Muscle layer of colon (tissue), 2 donors: ENCODE measurements around the gene FBLN5.
"Not testable (repeated sequence)": the region's sequence is repeated elsewhere in the genome, so short reads cannot be mapped to it uniquely, and the experiment has no call there.

ENCODE experiments used
- H3K27ac ChIP-seq: one replicate; pipeline ENCODE4 v1.7.0; 2013; ENCODE audit warnings: low read depth, mild to moderate bottlenecking, low read length, moderate library complexity
- H3K27me3 ChIP-seq, 2 donors: one replicate each; pipeline ENCODE4 v1.7.0; 2013; ENCODE audit warnings: low read length in 2 of 2, mild to moderate bottlenecking in 2 of 2; ENCODE audit not compliant: insufficient read depth in 2 of 2, control insufficient read depth in 1 of 2
- H3K36me3 ChIP-seq: one replicate; pipeline ENCODE4 v1.7.0; 2013; ENCODE audit warnings: mild to moderate bottlenecking, low read length; ENCODE audit not compliant: insufficient read depth
- H3K4me1 ChIP-seq: one replicate; pipeline ENCODE4 v1.7.0; 2013; ENCODE audit warnings: mild to moderate bottlenecking, low read length; ENCODE audit not compliant: insufficient read depth
- H3K4me3 ChIP-seq, 2 donors: one replicate each; pipeline ENCODE4 v1.7.0; 2013; ENCODE audit warnings: low read length in 2 of 2, low read depth in 1 of 2, mild to moderate bottlenecking in 1 of 2, moderate library complexity in 1 of 2
- H3K9ac ChIP-seq: one replicate; pipeline ENCODE4 v1.7.0; 2013; ENCODE audit warnings: low read length
- H3K9me3 ChIP-seq: one replicate; pipeline ENCODE4 v1.7.0; 2013; ENCODE audit warnings: mild to moderate bottlenecking, low read length
- donor health status: abdominal sarcoma.
- donor health status: Adenocarcinoma of cecum.

FBLN5 gene

DNA sequence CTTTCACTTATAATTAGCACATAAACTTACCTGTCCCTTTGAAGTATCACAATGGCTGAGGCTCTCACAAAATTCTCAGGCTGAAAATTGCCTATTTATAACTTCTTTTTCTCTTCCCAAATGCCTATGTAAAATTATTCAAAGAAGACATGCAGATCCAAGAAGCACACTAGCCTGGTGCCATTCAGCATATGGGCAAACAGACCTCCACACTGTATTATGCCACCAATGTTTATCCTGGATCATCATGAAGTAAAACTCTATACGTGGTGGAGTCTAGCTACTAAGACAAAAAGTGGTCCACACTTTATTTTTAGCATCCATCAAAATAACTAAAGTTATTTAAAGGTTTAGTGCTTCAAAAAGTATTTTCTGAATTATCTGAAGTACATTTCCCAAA, 95.9 kb downstream of the FBLN5 start:
- H3K27ac ChIP-seq, result no peak overlapping the region
- no peak overlapping the region for H3K9ac ChIP-seq

DNA sequence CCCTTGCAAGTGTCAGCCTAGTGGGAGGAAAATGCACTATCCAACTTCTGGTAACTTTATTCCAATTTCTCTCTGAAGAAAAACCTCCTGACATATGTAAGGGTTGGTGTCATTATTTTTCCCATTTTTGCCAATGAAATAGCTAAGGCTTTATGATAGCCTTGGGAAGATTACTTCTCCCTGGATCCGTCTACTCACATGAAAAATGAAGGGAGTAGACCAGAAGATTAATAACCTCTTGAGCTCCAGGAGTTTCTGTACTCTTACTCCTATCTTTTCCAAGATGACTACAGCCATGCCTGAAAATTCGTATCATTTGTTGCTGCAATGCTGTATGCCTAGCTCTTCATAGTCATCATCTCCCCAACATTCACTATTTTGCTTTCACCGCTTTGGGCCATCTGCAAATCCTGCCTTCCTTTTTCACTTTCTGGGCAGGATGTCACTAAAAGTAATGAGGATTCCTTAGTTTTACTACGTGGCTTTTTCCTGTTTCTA, 98.9 kb downstream of the FBLN5 start:
- Histone ChIP-seq H3K4me3 (no peak overlapping the region), H3K27ac (no peak overlapping the region), H3K4me1 (peaks cover 6% of the 10 kb centered on the region), H3K9ac (no peak overlapping the region), H3K9me3 (no peaks in the 10 kb centered on the region), H3K36me3 (no peaks in the 10 kb centered on the region), H3K27me3 (no peaks in the 10 kb centered on the region)

More for the DNA sequence above, 95.9 kb downstream of the FBLN5 start:
- no peaks in the 10 kb centered on the region for H3K27me3 ChIP-seq
- peaks cover 11% of the 10 kb centered on the region for H3K4me1 ChIP-seq
- no peak overlapping the region for H3K4me3 ChIP-seq
- no peaks in the 10 kb centered on the region for H3K9me3 ChIP-seq
- no peaks in the 10 kb centered on the region for H3K36me3 ChIP-seq

DNA sequence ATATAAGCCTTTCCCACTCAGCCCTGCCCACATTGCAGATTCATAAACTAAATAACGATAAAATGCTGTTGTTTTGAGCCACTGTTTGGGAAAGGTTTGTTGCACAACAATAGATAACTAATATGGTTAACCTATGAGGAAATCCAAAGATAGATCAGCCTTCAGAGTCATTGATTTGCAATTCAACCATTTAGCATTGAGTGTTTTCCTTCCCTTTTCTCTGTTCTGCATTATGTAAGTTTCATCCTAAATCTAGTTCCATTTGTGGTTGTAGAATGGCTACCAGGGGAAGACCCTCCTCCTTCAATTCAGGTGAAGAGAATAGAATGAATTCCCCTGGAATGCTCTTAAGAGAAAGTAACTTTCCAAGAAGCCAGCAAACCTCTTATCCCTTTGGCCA, 99.8 kb downstream of the FBLN5 start:
- H3K4me3 ChIP-seq, result no peak overlapping the region
- H3K27me3 ChIP-seq, result no peaks in the 10 kb centered on the region
- H3K4me1 ChIP-seq, result no peaks in the 10 kb centered on the region
- no peaks in the 10 kb centered on the region for H3K9me3 ChIP-seq
- H3K9ac ChIP-seq, result no peak overlapping the region
- no peak overlapping the region for H3K27ac ChIP-seq
- H3K36me3 ChIP-seq, result no peaks in the 10 kb centered on the region

DNA sequence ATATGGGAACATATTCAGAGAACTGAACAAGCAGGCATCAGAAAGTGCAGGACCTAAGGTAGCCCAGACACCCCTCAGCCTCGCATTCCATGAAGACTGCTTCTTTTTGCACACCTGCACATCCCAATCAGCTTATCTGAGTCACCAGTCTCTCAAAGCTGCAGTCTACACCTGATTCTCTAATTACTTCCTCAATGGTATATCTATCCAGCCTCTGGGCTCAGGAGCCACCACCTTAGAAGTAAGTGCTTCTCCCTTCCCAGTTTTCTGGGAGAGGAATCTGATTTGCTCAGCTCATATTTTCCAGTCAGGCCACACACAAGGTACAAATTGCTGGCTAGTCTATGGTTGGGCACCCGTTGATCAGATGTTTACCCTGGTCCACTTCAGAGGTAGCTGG, 101.8 kb downstream of the FBLN5 start:
- Histone ChIP-seq H3K27me3 (no peaks in the 10 kb centered on the region), H3K27ac (no peak overlapping the region), H3K36me3 (no peaks in the 10 kb centered on the region), H3K4me1 (no peaks in the 10 kb centered on the region), H3K9ac (no peak overlapping the region), H3K4me3 (no peak overlapping the region), H3K9me3 (no peaks in the 10 kb centered on the region)

DNA sequence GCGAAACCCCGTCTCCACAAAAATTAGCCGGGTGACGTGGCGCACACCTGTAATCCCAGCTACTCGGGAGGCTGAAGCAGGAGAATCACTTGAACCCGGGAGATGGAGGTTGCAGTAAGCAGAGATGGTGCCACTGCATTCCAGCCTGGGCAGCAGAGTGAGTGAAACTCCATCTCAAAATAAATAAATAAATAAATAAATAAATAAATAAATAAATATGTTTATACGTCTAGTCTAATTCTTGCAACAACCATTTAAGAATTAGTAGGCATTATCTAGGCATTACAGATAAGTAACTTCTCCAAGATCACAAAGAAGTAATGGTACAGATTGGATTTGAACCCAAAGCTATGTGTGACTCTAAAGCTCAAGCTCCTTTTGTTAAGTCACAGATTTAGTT, 102.4 kb downstream of the FBLN5 start:
- not testable (repeated sequence) for H3K4me1 ChIP-seq, H3K27ac ChIP-seq, H3K9ac ChIP-seq, H3K9me3 ChIP-seq, H3K36me3 ChIP-seq, H3K4me3 ChIP-seq, H3K27me3 ChIP-seq

DNA sequence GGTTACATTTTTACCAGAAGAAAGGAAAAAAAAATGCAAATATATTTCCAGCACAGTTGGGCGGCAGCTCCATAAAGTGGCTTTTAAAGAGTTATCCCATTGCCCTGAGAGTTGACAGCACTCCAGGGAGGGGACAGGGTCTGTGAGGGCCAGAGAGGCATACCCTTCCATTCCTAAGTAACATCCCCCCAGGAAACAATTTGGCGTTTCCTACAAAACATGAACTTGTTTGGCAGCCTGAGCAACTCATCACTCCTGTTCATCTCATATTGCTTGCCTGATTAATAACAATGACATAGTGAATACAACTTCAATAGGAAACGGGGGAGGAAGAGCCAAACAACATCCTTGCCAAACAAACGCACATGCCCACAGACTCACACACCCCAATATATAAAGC, 103.5 kb downstream of the FBLN5 start:
- Histone ChIP-seq H3K9ac (no peak overlapping the region), H3K9me3 (no peaks in the 10 kb centered on the region), H3K4me3 (no peak overlapping the region), H3K36me3 (no peaks in the 10 kb centered on the region), H3K27me3 (no peaks in the 10 kb centered on the region), H3K27ac (no peak overlapping the region), H3K4me1 (no peaks in the 10 kb centered on the region)

DNA sequence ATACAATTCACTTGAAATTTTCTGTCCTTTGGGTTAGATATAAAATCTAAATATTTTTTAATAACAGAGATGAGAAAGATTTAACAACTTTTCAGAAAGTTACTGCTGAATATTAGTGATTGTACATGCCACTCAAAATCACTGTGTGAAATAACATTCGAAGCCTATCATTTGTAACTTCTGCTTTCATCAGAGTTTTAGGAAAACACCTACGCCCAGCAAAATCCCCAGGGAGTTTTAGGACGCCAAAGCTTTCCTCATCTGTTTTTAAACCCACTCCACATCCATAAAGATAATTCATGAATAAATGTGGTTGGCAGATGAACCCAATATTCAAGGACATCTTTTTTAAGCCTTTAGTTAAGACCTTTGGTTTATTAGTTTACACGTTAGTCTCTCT, 104.1 kb downstream of the FBLN5 start:
- no peaks in the 10 kb centered on the region for H3K4me1 ChIP-seq
- no peak overlapping the region for H3K4me3 ChIP-seq
- H3K27me3 ChIP-seq, result no peaks in the 10 kb centered on the region
- no peaks in the 10 kb centered on the region for H3K36me3 ChIP-seq
- H3K9me3 ChIP-seq, result no peaks in the 10 kb centered on the region
- H3K27ac ChIP-seq, result no peak overlapping the region
- H3K9ac ChIP-seq, result no peak overlapping the region

DNA sequence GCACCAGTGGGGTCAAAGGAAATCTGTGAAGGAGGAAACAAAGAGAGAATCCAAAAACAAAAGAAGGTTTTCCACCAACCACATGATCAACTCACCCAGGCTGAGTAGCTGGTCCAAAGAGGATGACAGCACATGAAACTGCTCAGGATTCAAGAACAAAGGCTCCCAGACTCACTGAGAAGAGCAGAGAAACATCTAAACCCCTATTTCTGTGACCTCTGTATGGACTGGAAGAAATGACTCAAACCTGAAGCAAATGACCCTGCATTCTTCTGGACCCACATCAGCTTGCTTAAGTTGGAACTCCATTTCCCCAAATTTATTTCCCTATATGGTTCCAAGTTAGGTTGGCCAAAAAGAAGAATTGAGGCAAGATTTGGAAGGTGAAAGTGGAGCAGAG, 106.4 kb downstream of the FBLN5 start:
- H3K4me1 ChIP-seq, result peaks cover 4% of the 10 kb centered on the region
- no peaks in the 10 kb centered on the region for H3K9me3 ChIP-seq
- peaks cover 0 to 23% of the 10 kb centered on the region in 2 donors for H3K27me3 ChIP-seq
- no peak overlapping the region for H3K4me3 ChIP-seq
- H3K9ac ChIP-seq, result no peak overlapping the region
- no peak overlapping the region for H3K27ac ChIP-seq
- no peaks in the 10 kb centered on the region for H3K36me3 ChIP-seq

DNA sequence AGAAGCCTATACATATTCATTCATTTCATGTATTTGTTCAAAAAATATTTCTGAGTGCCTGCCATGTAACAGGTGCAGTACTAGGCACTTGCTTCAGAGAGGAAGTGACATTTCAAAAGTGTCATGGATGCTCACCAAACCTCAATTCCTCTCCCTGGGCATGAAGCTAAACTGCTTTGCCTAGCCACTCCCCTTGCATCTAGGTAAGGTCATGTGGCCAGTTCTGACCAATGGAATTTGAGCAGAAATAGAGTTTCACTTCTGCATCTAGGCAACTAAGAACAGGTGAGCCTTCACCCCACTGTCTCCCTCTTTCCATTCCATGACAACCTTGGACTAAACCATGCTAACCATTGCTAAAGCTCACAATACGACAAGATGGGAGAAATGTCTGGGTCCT, 107.7 kb downstream of the FBLN5 start:
- Histone ChIP-seq H3K27ac (no peak overlapping the region), H3K27me3 (peaks cover 0 to 30% of the 10 kb centered on the region in 2 donors), H3K4me3 (no peak overlapping the region)

DNA sequence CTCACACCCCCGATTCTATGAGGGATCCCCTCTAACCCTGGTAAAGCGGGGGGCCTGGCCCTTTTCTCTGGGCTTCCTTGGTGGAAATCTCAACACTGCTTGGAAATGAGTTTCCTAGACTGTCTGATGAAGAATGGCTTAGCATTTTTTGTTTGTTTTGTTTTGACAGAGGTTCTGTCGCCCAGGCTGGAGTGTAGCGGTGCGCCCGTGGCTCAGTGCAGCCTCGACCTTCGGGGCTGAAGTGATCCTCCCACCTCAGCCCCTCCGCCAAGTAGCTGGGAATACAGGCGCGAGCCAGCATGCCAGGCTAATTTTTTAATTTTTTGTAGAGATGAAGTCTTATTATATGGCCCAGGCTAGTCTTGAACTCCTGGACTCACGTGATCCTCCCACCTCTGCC, 110.4 kb downstream of the FBLN5 start:
- Histone ChIP-seq H3K9ac (no peak overlapping the region), H3K27me3 (peaks cover 0 to 30% of the 10 kb centered on the region in 2 donors), H3K36me3 (no peaks in the 10 kb centered on the region), H3K4me1 (peaks cover 4% of the 10 kb centered on the region), H3K27ac (no peak overlapping the region), H3K4me3 (peak overlapping the region; percentile 33 to 51), H3K9me3 (no peaks in the 10 kb centered on the region)

More for the DNA sequence above, 107.7 kb downstream of the FBLN5 start:
- Histone ChIP-seq H3K9ac (no peak overlapping the region), H3K4me1 (peaks cover 4% of the 10 kb centered on the region), H3K9me3 (no peaks in the 10 kb centered on the region), H3K36me3 (no peaks in the 10 kb centered on the region)

DNA sequence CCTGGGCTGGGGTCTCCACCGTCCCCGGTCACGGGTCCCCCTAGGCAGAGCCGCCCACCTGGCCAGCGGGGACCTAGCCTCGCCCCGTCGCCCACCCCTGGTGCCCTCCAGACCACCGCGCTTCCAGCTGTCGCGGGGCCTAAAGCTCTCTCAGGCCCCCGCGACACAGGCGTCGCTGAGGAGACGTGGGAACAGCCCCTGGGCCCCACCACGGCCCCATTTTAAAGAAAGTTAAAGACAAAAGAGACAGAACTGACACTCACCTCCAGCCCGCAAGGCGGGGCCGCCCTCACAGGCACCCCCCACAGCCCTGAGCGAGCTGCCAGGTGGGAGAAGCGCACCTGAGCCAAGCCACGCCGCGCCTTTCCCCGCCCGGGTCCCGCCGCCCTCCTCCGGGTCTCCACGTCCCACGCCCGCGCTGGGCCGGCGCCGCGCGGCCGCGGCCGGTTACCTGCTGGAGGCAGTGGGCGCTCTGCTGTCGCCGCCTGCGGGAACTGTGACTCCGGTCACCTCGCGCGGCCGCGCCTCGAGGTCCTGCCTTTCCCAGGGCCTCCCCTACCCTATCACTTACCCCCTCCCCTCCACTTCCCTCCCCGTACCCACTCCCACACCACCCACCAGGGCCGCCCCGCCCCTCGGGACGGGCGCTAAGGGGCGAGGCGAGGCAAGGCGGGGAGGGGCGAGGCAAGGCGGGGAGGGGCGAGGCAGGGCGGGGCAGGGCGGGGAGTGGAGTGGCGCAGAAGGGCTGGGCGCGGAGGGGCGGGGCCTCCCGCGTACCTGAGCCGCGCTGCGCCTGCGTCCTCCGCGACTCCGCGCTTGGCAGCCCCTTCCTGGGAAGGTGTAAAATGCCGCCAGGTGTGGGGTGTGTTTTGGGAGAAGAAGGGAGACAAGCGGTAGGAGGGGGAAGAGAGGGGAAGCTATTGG, 111.3 kb downstream of the FBLN5 start:
- Histone ChIP-seq H3K27ac (no peak overlapping the region), H3K4me3 (peak overlapping the region; percentile 33 to 51), H3K9ac (no peak overlapping the region), H3K36me3 (no peaks in the 10 kb centered on the region), H3K9me3 (no peaks in the 10 kb centered on the region), H3K27me3 (peaks cover 0 to 30% of the 10 kb centered on the region in 2 donors), H3K4me1 (peaks cover 4% of the 10 kb centered on the region)
